ENCODE data around the gene DBT.
A peak's percentile ranks its signal among the peaks of the same experiment; 100 is the strongest.
"Not testable (repeated sequence)": the region's sequence is repeated elsewhere in the genome, so short reads cannot be mapped to it uniquely, and the experiment has no call there.

Gene DBT

DNA sequence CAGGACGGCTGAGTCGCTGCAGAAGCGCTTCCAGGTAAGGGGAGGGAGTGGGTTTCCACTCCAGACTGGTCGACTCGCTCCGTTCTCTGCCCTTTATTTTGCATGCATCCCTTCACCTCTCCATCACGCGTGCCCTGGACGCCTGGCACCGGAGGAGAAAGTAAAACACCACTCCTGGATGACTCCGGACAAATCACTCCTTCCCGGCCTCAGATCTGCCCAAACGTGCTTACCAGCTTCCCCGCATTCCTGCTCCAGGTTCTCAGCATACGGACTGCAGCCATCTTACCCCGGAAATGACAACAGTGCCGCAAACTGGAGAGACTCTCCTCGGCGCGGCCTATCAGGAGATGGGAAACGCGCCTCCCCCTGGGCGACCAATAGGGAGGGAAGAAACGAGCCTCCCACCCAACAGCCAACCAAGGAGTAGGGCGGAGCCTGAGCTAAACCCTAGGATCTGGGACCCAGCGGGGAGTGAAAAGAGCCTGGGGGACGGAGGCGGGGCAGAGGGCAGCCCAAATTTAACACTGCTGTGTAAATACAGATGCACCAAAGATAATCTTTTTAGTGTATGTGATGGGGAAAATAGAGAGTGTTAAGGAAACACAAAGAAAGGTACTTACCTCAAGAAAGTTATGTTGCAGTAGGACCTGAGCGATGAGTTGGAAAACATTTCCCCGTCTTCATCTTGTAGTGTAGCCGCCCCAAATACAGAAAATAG is at the start of gene DBT:
Gene DBT (minus strand): TSS at position 298 of the 721 bp plus-strand sequence. CDS start 14 bp downstream, at position 284.
- DNase-seq = peak; percentile 64 to 94

DNA sequence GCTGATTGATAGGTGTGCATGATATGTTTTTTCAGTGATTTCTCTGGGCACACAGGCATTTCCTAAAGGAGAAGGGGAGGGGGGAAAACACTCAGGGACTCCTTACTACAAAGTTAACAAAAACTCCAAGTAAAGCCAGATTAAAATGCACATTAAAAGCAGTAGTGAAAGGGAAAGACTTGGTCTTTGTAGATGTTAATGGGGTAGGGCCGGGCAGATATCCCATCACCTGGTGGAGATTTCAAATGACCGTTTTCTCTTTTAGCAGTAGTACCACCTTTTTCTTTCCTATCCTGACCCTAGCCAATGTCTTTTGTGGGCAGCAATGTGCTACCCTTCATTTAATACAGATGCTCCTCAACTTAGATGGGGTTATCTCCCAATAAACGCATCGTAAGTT is 48.9 kb upstream of the DBT start:
- DNase-seq = no peak

GRCh38 chr1:100296997-100297396 is 47.4 kb upstream of the DBT start:
- not testable (repeated sequence) for DNase-seq

GRCh38 chr1:100296140-100296539 is 46.5 kb upstream of the DBT start:
- DNase-seq = no peak

GRCh38 chr1:100292711-100293110 is 43.1 kb upstream of the DBT start:
- DNase-seq = peak in 1 of 2 donors; percentile 75

DNA sequence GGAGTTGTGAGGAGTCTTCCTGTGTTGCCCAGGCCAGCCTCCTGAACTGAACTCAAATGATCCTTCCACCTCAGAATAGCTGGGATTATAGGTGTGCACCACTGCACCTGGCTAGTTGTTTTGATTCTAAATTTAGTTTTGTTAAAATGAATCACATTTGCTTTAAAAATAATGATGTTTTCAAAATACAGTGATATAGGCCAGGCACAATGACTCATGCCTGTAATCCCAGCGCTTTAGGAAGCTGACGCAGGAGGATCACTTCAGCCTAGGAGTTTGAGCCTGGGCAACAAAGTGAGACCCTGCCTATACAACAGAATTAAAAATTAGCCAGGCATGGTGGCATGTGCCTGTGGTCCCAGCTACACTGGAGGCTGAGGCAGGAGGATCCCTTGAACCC is 40.7 kb upstream of the DBT start:
- DNase-seq = no peak

- no peak for DNase-seq
These were observed 37.5 kb upstream of the DBT start for GRCh38 chr1:100287162-100287561.

- DNase-seq = no peak
These were observed 35.0 kb upstream of the DBT start for GRCh38 chr1:100284591-100284990.

GRCh38 chr1:100279954-100280682 is 30.5 kb upstream of the DBT start:
- DNase-seq = no peak

DNA sequence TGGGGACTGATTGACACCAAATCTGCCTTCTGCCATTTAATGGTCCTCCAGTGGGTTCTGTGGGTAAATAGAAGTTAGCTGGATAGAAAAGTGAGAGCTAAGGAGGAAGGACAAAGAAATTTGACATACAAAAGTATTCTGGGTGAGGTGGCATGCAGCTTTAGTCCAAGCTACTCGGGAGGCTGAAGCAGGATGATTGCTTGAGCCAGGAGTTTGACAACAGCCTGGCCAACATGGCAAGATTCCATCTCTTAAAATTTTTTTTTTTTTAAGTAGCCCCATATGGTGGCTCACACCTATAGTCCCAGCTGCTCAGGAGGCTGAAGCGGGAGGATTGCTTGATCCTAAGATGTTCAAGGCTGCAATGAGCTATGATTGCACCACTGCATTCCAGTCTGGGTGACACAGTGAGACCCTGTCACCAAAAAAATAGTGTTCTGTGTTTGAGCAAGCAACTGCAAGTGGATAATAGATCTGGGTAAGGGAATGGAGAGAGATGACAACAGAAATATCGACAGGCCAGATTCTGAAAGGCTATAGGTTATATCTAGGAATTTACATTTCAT is 29.8 kb upstream of the DBT start:
- no peak for DNase-seq

- DNase-seq = no peak
These were observed 28.2 kb upstream of the DBT start for GRCh38 chr1:100277866-100278265.

- DNase-seq = no peak
These were observed 18.6 kb upstream of the DBT start for GRCh38 chr1:100268202-100268601.

GRCh38 chr1:100267284-100267683 is 17.6 kb upstream of the DBT start:
- no peak for DNase-seq

GRCh38 chr1:100266741-100267140 is 17.1 kb upstream of the DBT start:
- no peak for DNase-seq

- peak; percentile 84 to 95 for DNase-seq
These were observed 16.5 kb upstream of the DBT start, which contains the start of gene RTCA for GRCh38 chr1:100265931-100266740. Gene RTCA (plus strand): TSS chr1:100266216. CDS start chr1:100266376, 160 bp downstream.

- no peak for DNase-seq
These were observed 15.9 kb upstream of the DBT start for GRCh38 chr1:100265562-100265930.

DNA sequence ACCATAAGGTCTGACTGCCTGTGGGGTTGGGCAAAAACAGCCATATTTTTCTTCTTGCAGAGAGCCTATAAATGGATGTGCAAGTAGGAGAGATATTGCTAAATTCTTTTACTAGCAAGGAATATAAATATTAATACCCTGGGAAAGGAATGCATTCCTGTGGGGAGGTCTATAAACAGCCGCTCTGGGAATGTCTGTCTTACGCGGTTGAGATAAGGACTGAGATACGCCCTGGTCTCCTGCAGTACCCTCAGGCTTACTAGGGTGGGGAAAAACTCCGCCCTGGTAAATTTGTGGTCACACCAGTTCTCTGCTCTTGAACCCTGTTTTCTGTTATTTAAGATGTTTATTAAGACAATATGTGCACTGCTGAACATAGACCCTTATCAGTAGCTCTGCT is 14.4 kb upstream of the DBT start:
- not testable (repeated sequence) for DNase-seq

DNA sequence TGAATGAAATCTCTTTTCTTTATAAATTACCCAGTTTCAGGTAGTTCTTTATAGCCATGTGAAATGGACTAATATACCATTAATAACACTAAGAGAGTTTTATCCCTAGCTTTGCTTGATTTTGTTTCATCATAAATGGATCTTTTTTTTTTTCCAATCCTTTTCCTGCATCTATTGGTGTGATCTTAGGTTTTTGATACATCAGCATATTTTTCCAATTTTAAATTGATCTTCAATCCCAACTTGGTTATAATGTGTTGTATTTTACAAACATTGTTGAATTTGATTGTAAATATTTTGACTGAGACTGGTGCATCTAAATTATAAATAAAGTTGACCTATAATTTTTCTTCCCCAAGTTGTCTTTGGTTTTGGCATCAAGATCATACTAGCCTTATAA is 12.1 kb upstream of the DBT start:
- no peak for DNase-seq

- DNase-seq = not testable (repeated sequence)
These were observed 8.8 kb upstream of the DBT start for GRCh38 chr1:100258427-100258826.

- not testable (repeated sequence) for DNase-seq
These were observed 6.6 kb upstream of the DBT start for GRCh38 chr1:100256273-100256672.

DNA sequence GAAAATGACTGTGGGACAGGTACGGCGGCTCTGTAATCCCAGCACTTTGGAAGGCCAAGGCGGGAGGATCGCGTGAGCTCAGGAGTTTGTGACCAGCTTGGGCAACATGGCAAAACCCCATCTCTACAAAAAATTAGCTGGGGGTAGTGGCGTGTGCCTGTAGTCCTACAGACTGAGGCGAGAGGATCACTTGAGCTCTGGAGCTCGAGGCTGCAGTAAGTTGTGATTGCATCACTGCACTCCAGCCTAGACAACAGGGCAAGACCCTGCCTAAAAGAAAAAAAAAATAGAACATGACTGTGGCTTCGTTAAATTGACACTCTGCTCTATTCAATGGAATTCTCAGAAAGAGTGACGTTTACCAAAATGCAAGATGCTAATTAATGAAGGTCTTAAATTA is 3.9 kb upstream of the DBT start:
- no peak for DNase-seq

DNA sequence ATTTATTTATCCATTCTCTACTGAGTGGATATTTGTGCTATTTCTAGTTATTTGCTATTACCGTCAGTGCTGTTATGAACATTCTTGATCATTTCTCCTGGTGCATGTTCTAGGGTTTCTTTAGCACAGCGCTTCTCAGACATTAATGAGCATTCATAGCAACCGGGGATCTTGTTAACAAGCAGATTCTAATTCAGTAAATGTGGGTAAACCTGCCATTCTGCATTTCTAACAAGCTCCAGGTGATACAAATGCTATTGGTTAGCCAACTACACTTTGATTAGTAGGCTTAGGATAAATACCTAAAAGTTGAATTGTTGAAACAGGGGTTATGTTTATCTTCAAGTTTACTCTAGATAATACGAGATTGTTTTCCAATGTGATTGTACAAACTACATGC is 3.3 kb upstream of the DBT start:
- DNase-seq = no peak

DNA sequence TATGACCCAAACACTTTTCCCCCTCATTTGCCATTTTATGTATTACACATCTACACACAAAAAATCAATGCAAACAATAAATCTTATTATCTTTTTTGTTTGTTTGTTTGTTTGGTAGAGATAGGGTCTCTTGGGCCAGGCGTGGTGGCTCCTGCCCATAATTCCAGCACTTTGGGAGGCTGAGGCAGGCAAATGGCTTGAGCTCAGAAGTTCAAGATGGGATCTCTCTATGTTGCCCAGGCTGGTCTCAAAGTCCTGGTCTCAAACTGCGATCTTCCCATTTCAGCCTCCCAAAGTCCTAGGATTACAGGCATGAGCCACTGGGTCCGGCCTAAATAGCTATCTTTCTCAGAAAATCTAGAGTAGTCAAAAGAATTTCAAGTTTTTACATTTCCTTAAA is 1.2 kb upstream of the DBT start:
- no peak for DNase-seq
